Measurements from ENCODE around the gene IPO7.
"Not testable (repeated sequence)": the region's sequence is repeated elsewhere in the genome, so short reads cannot be mapped to it uniquely, and the experiment has no call there.

The IPO7 gene

GRCh38 chr11:9384535-9385326 lies at the start of gene IPO7:
IPO7 (plus strand) TSS chr11:9384652; CDS start chr11:9384764, 112 bp downstream.
- Histone ChIP-seq H3K36me3 (replicated peaks) (no peaks in the 10 kb centered on the region), H3K27ac (peak within 1 kb of the TSS; percentile 84), H3K27me3 (replicated peaks) (no peaks in the 10 kb centered on the region), H3K4me3 (ENCODE audit: low read depth, low read length) (peak within 1 kb of the TSS; percentile 91)
- peak; percentile 63 for TF ChIP-seq CTCF (IDR thresholded peaks at IDR 0.05; ENCODE audit: low read depth, low read length, missing control alignments)
- DNase-seq: peak; percentile 89
- in situ Hi-C loops (cut with HindIII; ENCODE audit: low pct_ligation_motif_present, low sequenced_read_pairs): no loop called here

- Histone ChIP-seq H3K27ac (no peak overlapping the region), H3K27me3 (replicated peaks) (no peaks in the 10 kb centered on the region), H3K4me3 (ENCODE audit: low read depth, low read length) (no peak overlapping the region), H3K36me3 (replicated peaks) (no peaks in the 10 kb centered on the region)
- TF ChIP-seq CTCF (IDR thresholded peaks at IDR 0.05; ENCODE audit: low read depth, low read length, missing control alignments): no peak
- in situ Hi-C loops (cut with HindIII; ENCODE audit: low pct_ligation_motif_present, low sequenced_read_pairs): no loop called here
- DNase-seq: no peak
Measured at GRCh38 chr11:9341638-9342178, 42.7 kb upstream of the IPO7 start.

GRCh38 chr11:9344061-9344680 lies 40.3 kb upstream of the IPO7 start:
- in situ Hi-C loops (cut with HindIII; ENCODE audit: low pct_ligation_motif_present, low sequenced_read_pairs): no loop called here
- Histone ChIP-seq H3K27me3 (replicated peaks) (no peaks in the 10 kb centered on the region), H3K4me3 (ENCODE audit: low read depth, low read length) (no peak overlapping the region), H3K36me3 (replicated peaks) (no peaks in the 10 kb centered on the region), H3K27ac (no peak overlapping the region)
- no peak for TF ChIP-seq CTCF (IDR thresholded peaks at IDR 0.05; ENCODE audit: low read depth, low read length, missing control alignments)
- no peak for DNase-seq

GRCh38 chr11:9347100-9347499 lies 37.4 kb upstream of the IPO7 start:
- Histone ChIP-seq H3K4me3 (ENCODE audit: low read depth, low read length) (no peak overlapping the region), H3K27me3 (replicated peaks) (no peaks in the 10 kb centered on the region), H3K27ac (no peak overlapping the region), H3K36me3 (replicated peaks) (no peaks in the 10 kb centered on the region)
- DNase-seq: no peak
- in situ Hi-C loops (cut with HindIII; ENCODE audit: low pct_ligation_motif_present, low sequenced_read_pairs): no loop called here
- no peak for TF ChIP-seq CTCF (IDR thresholded peaks at IDR 0.05; ENCODE audit: low read depth, low read length, missing control alignments)

- DNase-seq; in situ Hi-C loops (cut with HindIII; ENCODE audit: low pct_ligation_motif_present, low sequenced_read_pairs); H3K4me3 ChIP-seq (ENCODE audit: low read depth, low read length); H3K27me3 ChIP-seq (replicated peaks); H3K27ac ChIP-seq; H3K36me3 ChIP-seq (replicated peaks): not testable (repeated sequence)
Measured at GRCh38 chr11:9347779-9348178, 36.7 kb upstream of the IPO7 start.

- H3K4me3 ChIP-seq (ENCODE audit: low read depth, low read length): no peak overlapping the region
- H3K27me3 ChIP-seq (replicated peaks): no peaks in the 10 kb centered on the region
- TF ChIP-seq CTCF (IDR thresholded peaks at IDR 0.05; ENCODE audit: low read depth, low read length, missing control alignments): no peak
- no peak overlapping the region for H3K27ac ChIP-seq
- no peaks in the 10 kb centered on the region for H3K36me3 ChIP-seq (replicated peaks)
- DNase-seq: no peak
- in situ Hi-C loops (cut with HindIII; ENCODE audit: low pct_ligation_motif_present, low sequenced_read_pairs): no loop called here
Measured at GRCh38 chr11:9351321-9351881, 33.1 kb upstream of the IPO7 start.
